Measurements from ENCODE around the gene CRMP1. TPM values are rescaled to one million over a fixed set of nuclear protein-coding genes. Genes with fewer than 3 reads are reported as not detected.

Gene CRMP1
- total and polyA plus RNA-seq, 2 of the 8 experiments (the other 6 are each of a cell fraction or from before 2014, with no cell fraction given) = 120 to 131 TPM

DNA sequence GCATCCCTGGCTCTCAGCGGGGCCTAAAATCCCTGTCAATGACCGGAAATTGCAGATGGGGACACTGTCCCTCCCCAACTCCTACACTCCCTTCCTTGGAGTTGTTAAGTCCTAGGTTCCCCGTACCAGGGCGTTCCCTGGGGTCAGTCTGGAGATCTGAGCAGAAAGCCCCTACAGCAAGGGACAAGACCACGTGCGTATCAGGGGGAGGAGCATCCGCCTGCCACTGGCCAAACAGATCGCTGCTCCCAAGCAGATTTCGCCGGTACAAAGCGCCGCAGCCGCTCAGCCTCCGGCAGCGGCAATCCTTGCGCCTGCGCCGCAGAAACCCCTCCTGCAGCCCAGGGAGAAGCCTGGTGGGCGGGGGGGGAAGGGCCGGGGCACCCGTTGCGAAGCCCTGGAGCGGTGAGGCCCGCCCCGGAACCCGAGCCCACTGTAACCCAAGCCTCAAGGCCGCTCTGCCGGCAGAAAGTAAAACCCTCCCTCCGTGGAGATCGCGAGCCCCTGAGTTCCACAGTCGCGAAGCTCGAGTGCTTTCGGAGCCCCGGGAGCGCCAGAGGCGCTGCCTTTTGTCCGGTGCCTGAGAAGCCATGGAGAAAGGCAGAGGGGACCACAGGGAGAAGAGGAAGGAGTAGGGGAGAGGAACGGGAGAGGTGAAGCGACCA lies 2.7 kb downstream of the CRMP1 start:
- peak overlapping the region; percentile 28 to 70 (median 56) for H3K4me3 ChIP-seq (ENCODE audit: extremely low read depth in 1 of 4, insufficient read depth in 2 of 4, low read depth in 3 of 4, low read length in 4 of 4)
- H2AFZ ChIP-seq (ENCODE audit: low read length) = peak overlapping the region; percentile 46; the same call in 1 of the 2 replicates
- no peaks in the 10 kb centered on the region for H3K9me3 ChIP-seq (ENCODE audit: insufficient read depth in 2 of 2, low read depth in 1 of 2, low read length in 1 of 2)
- peak overlapping the region; percentile 12; the same call in 1 of the 2 replicates for H4K8ac ChIP-seq (ENCODE audit: extremely low read depth, insufficient read depth, low read length)
- H2BK20ac ChIP-seq (ENCODE audit: low read length) = no peak overlapping the region
- ChIA-PET CTCF (ENCODE audit: partially characterized antibody) (interaction anchor here (0.7 to 1.7 kb wide), 4 partner anchors 14 to 67 kb away, joined by 3 to 4 read pairs (median 3); no protein-coding TSS in a partner anchor), POLR2A (ENCODE audit: partially characterized antibody) (interaction anchor here (1.0 to 4.6 kb wide), 6 partner anchors 12 to 197 kb away, joined by 3 to 14 read pairs (median 5); no protein-coding TSS in a partner anchor)
- H3K4ac ChIP-seq (replicated peaks; ENCODE audit: insufficient read length, low read depth, low read length) = no peak overlapping the region
- no peak overlapping the region for H2BK120ac ChIP-seq (replicated peaks; ENCODE audit: low read depth, low read length)
- H3K4me1 ChIP-seq (replicated peaks in 1 of 4; ENCODE audit: control insufficient read depth in 3 of 4, insufficient read depth in 4 of 4, low read length in 3 of 4) = peaks cover 17 to 38% (median 30%) of the 10 kb centered on the region in 4 experiments
- H3K27ac ChIP-seq (ENCODE audit: low read depth, low read length) = no peak overlapping the region
- H2BK5ac ChIP-seq (ENCODE audit: low read depth, low read length) = peak overlapping the region; percentile 58; the same call in 1 of the 2 replicates
- peaks cover 27 to 56% (median 51%) of the 10 kb centered on the region in 4 experiments for H3K27me3 ChIP-seq (replicated peaks in 1 of 4; ENCODE audit: control insufficient read depth in 3 of 4, extremely low read depth in 1 of 4, insufficient read depth in 3 of 4, low read length in 3 of 4)
- H4K91ac ChIP-seq (replicated peaks; ENCODE audit: insufficient read length, low read length) = no peak overlapping the region
- DNase-seq (ENCODE audit: low read depth in 1 of 2, low spot score in 2 of 2) (peak; percentile 87 to 90), FAIRE-seq (peak; percentile 88)
- no peak overlapping the region for H3K14ac ChIP-seq (ENCODE audit: insufficient read length)
- peak overlapping the region; percentile 22 for H3K56ac ChIP-seq (replicated peaks; ENCODE audit: insufficient read length, low read depth, low read length)
- peak overlapping the region; percentile 73 to 94 for H3K4me2 ChIP-seq (ENCODE audit: insufficient read depth in 1 of 2, low read depth in 2 of 2, low read length in 2 of 2)
- H3K79me1 ChIP-seq (ENCODE audit: low read depth, low read length) = peaks cover 6% of the 10 kb centered on the region
- no peak overlapping the region for H2AK5ac ChIP-seq (ENCODE audit: low read depth, low read length)
- H3K23ac ChIP-seq (ENCODE audit: insufficient read length) = no peak overlapping the region
- H3K36me3 ChIP-seq (ENCODE audit: control insufficient read depth in 2 of 4, insufficient read depth in 4 of 4, low read length in 3 of 4) = no peaks in the 10 kb centered on the region
- no peak overlapping the region for H4K5ac ChIP-seq (ENCODE audit: insufficient read length, low read depth, low read length)
- WGBS, 2 experiments (ENCODE audit: extremely low coverage in 1 of 2, insufficient coverage in 1 of 2, insufficient read length in 1 of 2, insufficient replicate concordance in 2 of 2, low coverage in 1 of 2, low lambda C conversion rate in 2 of 2, missing lambda C conversion rate in 1 of 2) = 1% methylated on average over 28 of the region's 41 CpGs; no CpG with 5 or more reads in 1 of the 2 experiments
- no peak overlapping the region for H2BK12ac ChIP-seq (ENCODE audit: low read depth, low read length)
- peaks cover 5 to 24% of the 10 kb centered on the region in 2 experiments; a peak in 3 of 4 replicates for H3K79me2 ChIP-seq (ENCODE audit: control insufficient read depth in 1 of 2, insufficient read depth in 2 of 2, low read length in 2 of 2)
- H3K23me2 ChIP-seq (ENCODE audit: low read depth, low read length) = peaks cover 24% of the 10 kb centered on the region
- H4K20me1 ChIP-seq (replicated peaks in 1 of 2; ENCODE audit: control insufficient read depth in 1 of 2, insufficient read depth in 2 of 2, low read length in 2 of 2) = peaks cover 27 to 33% of the 10 kb centered on the region in 2 experiments
- H2BK15ac ChIP-seq (ENCODE audit: low read length) = no peak overlapping the region
- peak overlapping the region; percentile 72; the same call in 1 of the 2 replicates for H3K18ac ChIP-seq (ENCODE audit: extremely low read depth, low read length)
- H3K9ac ChIP-seq (replicated peaks in 1 of 4; ENCODE audit: extremely low read depth in 1 of 4, low read depth in 3 of 4, low read length in 3 of 4) = peak overlapping the region in 1 of 4 experiments; percentile 8; a peak in 2 of 7 replicates
- TF ChIP-seq, protein P1, sequence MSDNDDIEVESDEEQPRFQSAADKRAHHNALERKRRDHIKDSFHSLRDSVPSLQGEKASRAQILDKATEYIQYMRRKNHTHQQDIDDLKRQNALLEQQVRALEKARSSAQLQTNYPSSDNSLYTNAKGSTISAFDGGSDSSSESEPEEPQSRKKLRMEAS (IDR thresholded peaks at IDR 0.05) = peak; percentile 90
- no peak for TF ChIP-seq ZNF274 (IDR thresholded peaks at IDR 0.05; ENCODE audit: borderline replicate concordance, extremely low read depth, low read length)
- TF ChIP-seq YY1 (IDR thresholded peaks at IDR 0.05; ENCODE audit: low read depth, low read length) = no peak
- TF ChIP-seq, protein P2, sequence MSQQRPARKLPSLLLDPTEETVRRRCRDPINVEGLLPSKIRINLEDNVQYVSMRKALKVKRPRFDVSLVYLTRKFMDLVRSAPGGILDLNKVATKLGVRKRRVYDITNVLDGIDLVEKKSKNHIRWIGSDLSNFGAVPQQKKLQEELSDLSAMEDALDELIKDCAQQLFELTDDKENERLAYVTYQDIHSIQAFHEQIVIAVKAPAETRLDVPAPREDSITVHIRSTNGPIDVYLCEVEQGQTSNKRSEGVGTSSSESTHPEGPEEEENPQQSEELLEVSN (IDR thresholded peaks at IDR 0.05) = peak; percentile 53; the same call in 1 of the 2 replicates
- TF ChIP-seq BACH1 (IDR thresholded peaks at IDR 0.05; ENCODE audit: low read length) = 0 out of 2 replicates have a peak, but pooled peaks have one; percentile 33
- TF ChIP-seq MAFK (IDR thresholded peaks at IDR 0.05; ENCODE audit: low read depth, low read length) = no peak
- TF ChIP-seq JUN (IDR thresholded peaks at IDR 0.05; ENCODE audit: low read depth, low read length) = no peak
- peak; percentile 64 for TF ChIP-seq KDM4A (IDR thresholded peaks at IDR 0.05; ENCODE audit: low read depth, low read length, severe bottlenecking)
- TF ChIP-seq TCF12 (IDR thresholded peaks at IDR 0.05; ENCODE audit: low read depth, low read length) = no peak
- no peak for TF ChIP-seq EP300 (IDR thresholded peaks at IDR 0.05; ENCODE audit: borderline replicate concordance in 1 of 2, low read depth in 2 of 2, low read length in 2 of 2)
- TF ChIP-seq CHD2 (IDR thresholded peaks at IDR 0.05; ENCODE audit: low read length) = no peak

All from H1 (cell line).